ENCODE measurements around the gene TMEM214.

The TMEM214 gene

GRCh38 chr2:26998323-26998722 lies 34.4 kb upstream of the TMEM214 start:
- no peak for DNase-seq
- no peaks in the 10 kb centered on the region for H3K4me1 ChIP-seq (ENCODE audit: control insufficient read depth, insufficient read depth, low read length, poor library complexity, severe bottlenecking)

DNA sequence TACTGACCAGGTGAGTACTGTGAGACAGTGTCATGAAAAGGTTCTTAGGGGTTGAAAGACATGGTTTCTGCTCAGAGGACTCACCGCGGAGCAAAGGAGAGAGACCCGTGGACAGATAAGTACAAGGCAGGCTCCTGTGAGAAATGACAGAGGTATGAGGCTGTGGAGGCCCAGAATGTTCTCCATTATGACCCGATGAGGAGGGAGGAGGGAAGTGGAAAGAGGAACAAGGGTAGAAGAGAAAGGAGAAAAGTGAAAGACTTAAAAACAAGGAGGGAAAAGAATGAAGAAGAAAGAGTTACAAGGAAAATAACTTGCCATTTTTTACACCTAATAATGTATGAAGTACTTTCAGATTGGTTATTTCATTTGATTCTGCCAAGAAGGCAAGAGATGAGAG lies 32.5 kb upstream of the TMEM214 start:
- Histone ChIP-seq H3K36me3 (ENCODE audit: control insufficient read depth, insufficient read depth, low read length) (no peaks in the 10 kb centered on the region), H3K4me3 (ENCODE audit: insufficient read depth, low read depth, low read length, poor library complexity, severe bottlenecking) (no peak overlapping the region), H3K4me1 (ENCODE audit: control insufficient read depth, insufficient read depth, low read length, poor library complexity, severe bottlenecking) (no peaks in the 10 kb centered on the region), H3K27ac (ENCODE audit: insufficient read depth, low read length, poor library complexity, severe bottlenecking) (no peak overlapping the region), H3K27me3 (replicated peaks; ENCODE audit: control insufficient read depth, insufficient read depth, low read length, poor library complexity, severe bottlenecking) (no peaks in the 10 kb centered on the region), H3K9me3 (ENCODE audit: control insufficient read depth, low read length) (no peaks in the 10 kb centered on the region)
- no peak for DNase-seq

More at GRCh38 chr2:26998323-26998722, 34.4 kb upstream of the TMEM214 start:
- H3K9me3 ChIP-seq (ENCODE audit: control insufficient read depth, low read length): no peaks in the 10 kb centered on the region
- H3K27ac ChIP-seq (ENCODE audit: insufficient read depth, low read length, poor library complexity, severe bottlenecking): no peak overlapping the region
- H3K36me3 ChIP-seq (ENCODE audit: control insufficient read depth, insufficient read depth, low read length): no peaks in the 10 kb centered on the region
- H3K4me3 ChIP-seq (ENCODE audit: insufficient read depth, low read depth, low read length, poor library complexity, severe bottlenecking): no peak overlapping the region
- H3K27me3 ChIP-seq (replicated peaks; ENCODE audit: control insufficient read depth, insufficient read depth, low read length, poor library complexity, severe bottlenecking): no peaks in the 10 kb centered on the region

DNA sequence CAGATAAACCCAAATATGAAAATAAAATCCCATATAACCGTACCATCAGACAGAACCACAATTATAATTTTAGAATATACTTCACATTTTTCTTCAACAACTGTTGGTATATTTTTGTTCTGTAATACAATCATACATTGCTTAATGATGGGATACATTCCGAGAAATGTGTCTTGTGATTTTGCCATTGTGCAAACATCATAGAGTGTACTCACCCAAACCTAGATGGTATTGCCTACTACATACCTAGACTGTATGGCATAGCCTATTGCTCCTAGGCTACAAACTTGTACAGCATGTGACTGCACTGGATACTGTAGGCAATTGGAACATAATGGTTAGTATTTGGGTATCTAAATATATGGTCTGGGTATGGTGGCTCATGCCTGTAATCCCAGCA lies 31.8 kb upstream of the TMEM214 start:
- no peak overlapping the region for H3K27ac ChIP-seq (ENCODE audit: insufficient read depth, low read length, poor library complexity, severe bottlenecking)
- H3K9me3 ChIP-seq (ENCODE audit: control insufficient read depth, low read length): no peaks in the 10 kb centered on the region

DNA sequence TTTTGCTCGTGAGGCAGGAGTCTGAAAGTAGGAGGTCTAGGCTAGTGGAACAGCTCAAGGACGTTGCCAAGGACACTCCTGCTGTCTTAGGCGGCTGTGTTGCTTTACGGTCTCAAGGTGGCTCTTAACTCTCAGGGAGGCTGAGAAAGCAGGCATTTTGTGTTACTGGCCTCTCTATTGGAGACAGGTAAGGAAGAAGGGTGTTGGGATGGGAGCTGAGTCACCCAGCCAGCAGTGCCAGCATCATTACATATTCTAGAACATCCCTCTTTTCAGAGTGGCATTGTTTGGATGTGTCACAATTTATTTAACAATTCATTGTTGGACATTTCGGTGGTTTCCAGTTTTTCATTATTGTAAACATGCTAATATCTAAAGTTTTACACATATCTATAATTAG lies 30.8 kb upstream of the TMEM214 start:
- H3K9me3 ChIP-seq (ENCODE audit: control insufficient read depth, low read length): no peaks in the 10 kb centered on the region
- H3K4me3 ChIP-seq (ENCODE audit: insufficient read depth, low read depth, low read length, poor library complexity, severe bottlenecking): no peak overlapping the region
- H3K27ac ChIP-seq (ENCODE audit: insufficient read depth, low read length, poor library complexity, severe bottlenecking): no peak overlapping the region
- H3K4me1 ChIP-seq (ENCODE audit: control insufficient read depth, insufficient read depth, low read length, poor library complexity, severe bottlenecking): no peaks in the 10 kb centered on the region
- H3K27me3 ChIP-seq (replicated peaks; ENCODE audit: control insufficient read depth, insufficient read depth, low read length, poor library complexity, severe bottlenecking): no peaks in the 10 kb centered on the region
- no peak for DNase-seq
- H3K36me3 ChIP-seq (ENCODE audit: control insufficient read depth, insufficient read depth, low read length): no peaks in the 10 kb centered on the region

More for the DNA sequence above, 31.8 kb upstream of the TMEM214 start:
- DNase-seq: no peak
- Histone ChIP-seq H3K4me3 (ENCODE audit: insufficient read depth, low read depth, low read length, poor library complexity, severe bottlenecking) (no peak overlapping the region), H3K36me3 (ENCODE audit: control insufficient read depth, insufficient read depth, low read length) (no peaks in the 10 kb centered on the region), H3K27me3 (replicated peaks; ENCODE audit: control insufficient read depth, insufficient read depth, low read length, poor library complexity, severe bottlenecking) (no peaks in the 10 kb centered on the region), H3K4me1 (ENCODE audit: control insufficient read depth, insufficient read depth, low read length, poor library complexity, severe bottlenecking) (no peaks in the 10 kb centered on the region)

GRCh38 chr2:27003007-27003406 lies 29.8 kb upstream of the TMEM214 start:
- no peaks in the 10 kb centered on the region for H3K4me1 ChIP-seq (ENCODE audit: control insufficient read depth, insufficient read depth, low read length, poor library complexity, severe bottlenecking)
- no peak for DNase-seq
- H3K4me3 ChIP-seq (ENCODE audit: insufficient read depth, low read depth, low read length, poor library complexity, severe bottlenecking): no peak overlapping the region
- H3K36me3 ChIP-seq (ENCODE audit: control insufficient read depth, insufficient read depth, low read length): no peaks in the 10 kb centered on the region
- H3K27me3 ChIP-seq (replicated peaks; ENCODE audit: control insufficient read depth, insufficient read depth, low read length, poor library complexity, severe bottlenecking): no peaks in the 10 kb centered on the region
- no peaks in the 10 kb centered on the region for H3K9me3 ChIP-seq (ENCODE audit: control insufficient read depth, low read length)
- H3K27ac ChIP-seq (ENCODE audit: insufficient read depth, low read length, poor library complexity, severe bottlenecking): no peak overlapping the region

GRCh38 chr2:27003857-27004256 lies 28.9 kb upstream of the TMEM214 start:
- H3K9me3 ChIP-seq (ENCODE audit: control insufficient read depth, low read length): no peaks in the 10 kb centered on the region

DNA sequence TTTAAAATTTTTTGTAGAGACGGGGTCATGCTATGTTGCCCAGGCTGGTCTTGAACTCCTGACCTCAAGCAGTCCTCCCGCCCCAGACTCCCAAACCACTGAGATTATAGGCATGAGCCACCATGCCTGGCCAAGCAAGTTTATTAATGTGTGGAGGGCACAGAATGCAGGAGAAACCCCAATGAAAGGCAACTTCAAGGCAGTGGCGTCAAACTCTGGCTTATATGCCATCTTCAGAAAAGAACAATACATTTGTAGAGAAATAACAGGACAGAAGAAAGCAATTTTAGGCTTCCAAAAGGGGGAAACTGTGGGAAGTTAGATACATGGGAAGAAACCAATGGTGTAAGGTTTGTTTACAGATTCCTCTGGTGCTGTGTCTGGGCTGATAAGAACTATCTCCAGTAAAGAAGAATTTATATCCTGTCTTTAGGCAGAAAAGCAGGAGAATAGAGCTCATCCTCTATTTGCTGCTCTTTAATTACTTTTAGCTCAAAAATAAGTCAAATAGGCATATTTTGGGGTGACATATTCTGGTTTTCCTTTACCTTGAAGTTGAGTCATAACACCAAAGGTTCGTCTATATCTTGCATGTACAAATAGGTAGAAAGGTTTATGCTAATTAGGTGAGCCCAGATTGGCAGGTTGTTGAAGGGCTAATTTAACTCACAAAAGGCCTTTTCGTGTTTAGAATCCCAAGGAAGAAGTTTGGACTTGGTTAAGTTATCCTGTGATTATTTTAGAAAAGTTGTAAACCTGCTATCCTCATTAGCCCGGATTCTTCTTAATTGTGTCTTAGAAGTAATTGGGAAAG lies 26.0 kb upstream of the TMEM214 start:
- Histone ChIP-seq H3K36me3 (ENCODE audit: control insufficient read depth, insufficient read depth, low read length) (no peaks in the 10 kb centered on the region), H3K27me3 (replicated peaks; ENCODE audit: control insufficient read depth, insufficient read depth, low read length, poor library complexity, severe bottlenecking) (no peaks in the 10 kb centered on the region), H3K4me1 (ENCODE audit: control insufficient read depth, insufficient read depth, low read length, poor library complexity, severe bottlenecking) (no peaks in the 10 kb centered on the region), H3K27ac (ENCODE audit: insufficient read depth, low read length, poor library complexity, severe bottlenecking) (no peak overlapping the region), H3K4me3 (ENCODE audit: insufficient read depth, low read depth, low read length, poor library complexity, severe bottlenecking) (no peak overlapping the region), H3K9me3 (ENCODE audit: control insufficient read depth, low read length) (no peaks in the 10 kb centered on the region)
- DNase-seq: no peak

More at GRCh38 chr2:27003857-27004256, 28.9 kb upstream of the TMEM214 start:
- no peak overlapping the region for H3K4me3 ChIP-seq (ENCODE audit: insufficient read depth, low read depth, low read length, poor library complexity, severe bottlenecking)
- no peaks in the 10 kb centered on the region for H3K36me3 ChIP-seq (ENCODE audit: control insufficient read depth, insufficient read depth, low read length)
- no peaks in the 10 kb centered on the region for H3K4me1 ChIP-seq (ENCODE audit: control insufficient read depth, insufficient read depth, low read length, poor library complexity, severe bottlenecking)
- H3K27me3 ChIP-seq (replicated peaks; ENCODE audit: control insufficient read depth, insufficient read depth, low read length, poor library complexity, severe bottlenecking): no peaks in the 10 kb centered on the region
- no peak for DNase-seq
- no peak overlapping the region for H3K27ac ChIP-seq (ENCODE audit: insufficient read depth, low read length, poor library complexity, severe bottlenecking)

- Histone ChIP-seq H3K27me3 (replicated peaks; ENCODE audit: control insufficient read depth, insufficient read depth, low read length, poor library complexity, severe bottlenecking) (no peaks in the 10 kb centered on the region), H3K4me3 (ENCODE audit: insufficient read depth, low read depth, low read length, poor library complexity, severe bottlenecking) (no peak overlapping the region), H3K9me3 (ENCODE audit: control insufficient read depth, low read length) (no peaks in the 10 kb centered on the region), H3K36me3 (ENCODE audit: control insufficient read depth, insufficient read depth, low read length) (no peaks in the 10 kb centered on the region), H3K27ac (ENCODE audit: insufficient read depth, low read length, poor library complexity, severe bottlenecking) (no peak overlapping the region), H3K4me1 (ENCODE audit: control insufficient read depth, insufficient read depth, low read length, poor library complexity, severe bottlenecking) (no peaks in the 10 kb centered on the region)
- no peak for DNase-seq
These were observed 25.1 kb upstream of the TMEM214 start for GRCh38 chr2:27007416-27008374.

DNA sequence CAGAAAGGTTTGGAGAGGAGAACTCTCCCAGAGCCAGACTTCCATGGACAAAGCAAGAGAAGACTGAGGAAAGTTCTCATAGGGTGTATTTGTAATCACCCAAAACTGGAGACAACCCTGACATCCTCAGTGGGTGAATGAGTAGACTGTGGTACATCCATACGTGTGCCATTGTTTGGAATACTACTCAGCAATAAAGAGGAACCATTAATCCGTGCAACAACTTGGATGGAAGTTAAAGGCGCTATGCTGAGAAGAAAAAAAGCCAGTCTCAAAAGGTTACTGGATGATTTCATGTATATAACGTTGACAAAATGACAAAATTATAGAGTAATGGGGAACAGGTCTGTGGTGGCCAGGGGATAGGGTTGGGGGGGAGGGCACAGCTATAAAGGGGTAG lies 24.1 kb upstream of the TMEM214 start:
- DNase-seq: no peak
- Histone ChIP-seq H3K4me3 (ENCODE audit: insufficient read depth, low read depth, low read length, poor library complexity, severe bottlenecking) (no peak overlapping the region), H3K27me3 (replicated peaks; ENCODE audit: control insufficient read depth, insufficient read depth, low read length, poor library complexity, severe bottlenecking) (no peaks in the 10 kb centered on the region), H3K27ac (ENCODE audit: insufficient read depth, low read length, poor library complexity, severe bottlenecking) (no peak overlapping the region), H3K9me3 (ENCODE audit: control insufficient read depth, low read length) (no peaks in the 10 kb centered on the region), H3K4me1 (ENCODE audit: control insufficient read depth, insufficient read depth, low read length, poor library complexity, severe bottlenecking) (no peaks in the 10 kb centered on the region), H3K36me3 (ENCODE audit: control insufficient read depth, insufficient read depth, low read length) (no peaks in the 10 kb centered on the region)

DNA sequence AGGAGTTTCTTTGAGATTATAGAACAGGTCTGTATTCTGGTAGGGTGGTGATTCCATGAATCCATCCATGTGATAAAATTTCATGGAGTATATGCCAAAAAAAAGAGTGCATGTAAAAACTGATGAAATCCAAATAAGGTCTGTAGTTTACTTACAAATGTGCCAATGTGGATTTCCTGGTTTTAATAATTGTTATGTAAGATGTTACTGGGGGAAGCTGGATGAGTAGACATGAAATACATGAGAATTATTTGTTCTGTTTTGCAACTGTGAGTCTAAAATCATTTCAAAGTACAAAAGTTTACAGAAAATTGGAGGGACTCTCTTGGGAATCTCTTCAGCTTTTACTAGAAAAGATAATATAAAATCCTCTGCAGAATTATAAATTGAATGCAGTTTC lies 23.7 kb upstream of the TMEM214 start:
- no peaks in the 10 kb centered on the region for H3K4me1 ChIP-seq (ENCODE audit: control insufficient read depth, insufficient read depth, low read length, poor library complexity, severe bottlenecking)
- H3K27me3 ChIP-seq (replicated peaks; ENCODE audit: control insufficient read depth, insufficient read depth, low read length, poor library complexity, severe bottlenecking): no peaks in the 10 kb centered on the region
- no peak overlapping the region for H3K27ac ChIP-seq (ENCODE audit: insufficient read depth, low read length, poor library complexity, severe bottlenecking)

More for the DNA sequence above, 23.7 kb upstream of the TMEM214 start:
- H3K36me3 ChIP-seq (ENCODE audit: control insufficient read depth, insufficient read depth, low read length): no peaks in the 10 kb centered on the region
- DNase-seq: no peak
- no peaks in the 10 kb centered on the region for H3K9me3 ChIP-seq (ENCODE audit: control insufficient read depth, low read length)
- H3K4me3 ChIP-seq (ENCODE audit: insufficient read depth, low read depth, low read length, poor library complexity, severe bottlenecking): no peak overlapping the region

Data from effector memory CD4-positive, alpha-beta T cell (primary cell).